Progenitor cell of endocrine pancreas (in vitro differentiated cells): ENCODE data around the gene CEP76. TPM values are rescaled to one million over a fixed set of nuclear protein-coding genes. Genes with fewer than 3 reads are reported as not detected.

Source experiments
- DNase-seq: peaks from one replicate; pipeline ENCODE4 v3.0.0; 2021; ENCODE audit warnings: low spot score; ENCODE audit not compliant: unreplicated experiment
- H3K27ac Mint-ChIP-seq: 2 replicates; pipeline ENCODE4 v1.8.0; 2021; ENCODE audit warnings: mild to moderate bottlenecking, moderate library complexity, mixed read lengths
- H3K27me3 Mint-ChIP-seq: 2 replicates; pipeline ENCODE4 v1.8.0; 2021; ENCODE audit warnings: mixed read lengths
- H3K36me3 Mint-ChIP-seq: 2 replicates; pipeline ENCODE4 v1.8.0; 2022; ENCODE audit warnings: mixed read lengths; ENCODE audit not compliant: insufficient read depth
- H3K4me1 Mint-ChIP-seq: 2 replicates; pipeline ENCODE4 v1.8.0; 2021; ENCODE audit warnings: low read depth, mixed read lengths
- H3K4me3 Mint-ChIP-seq: 2 replicates; pipeline ENCODE4 v1.8.0; 2021; ENCODE audit warnings: low read depth, mild to moderate bottlenecking, moderate library complexity, mixed read lengths
- H3K9me3 Mint-ChIP-seq: 2 replicates; pipeline ENCODE4 v1.8.0; 2021; ENCODE audit warnings: low read depth, mixed read lengths
- total RNA-seq: library from RNA; stranded (reverse); gene quantifications from 2 replicates; pipeline ENCODE4 v1.2.1, GENCODE V29; 2021
- TF ChIP-seq, protein P1 (sequence below): fragments of 200-600 bp; sonication (generic); IDR thresholded peaks from one replicate; pipeline ENCODE4 v1.5.0; 2021; ENCODE audit warnings: antibody characterized with exemption, mild to moderate bottlenecking; ENCODE audit not compliant: unreplicated experiment

CEP76 gene
- total RNA-seq, 1 donor from 2014 or later = 14.4 TPM

DNA sequence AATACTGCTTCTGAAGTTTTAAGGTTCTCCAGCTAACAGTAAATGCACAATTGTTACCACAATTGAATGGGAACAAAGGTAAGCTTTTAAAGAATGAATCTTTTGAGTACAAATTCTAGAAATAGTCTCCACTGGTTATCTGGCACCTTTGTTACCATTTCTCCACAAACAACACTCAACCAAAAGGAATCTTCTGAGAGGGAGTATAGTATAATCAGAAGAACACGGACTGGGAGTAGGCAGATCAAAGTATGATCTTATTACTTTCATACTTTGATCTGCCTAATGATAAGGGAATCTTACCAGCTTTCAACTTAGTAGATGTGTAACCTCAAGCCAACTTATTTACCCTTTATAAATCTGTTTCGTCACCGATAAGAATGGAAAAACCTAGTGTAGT, 1.4 kb downstream of the CEP76 start:
- TF ChIP-seq, protein P1, sequence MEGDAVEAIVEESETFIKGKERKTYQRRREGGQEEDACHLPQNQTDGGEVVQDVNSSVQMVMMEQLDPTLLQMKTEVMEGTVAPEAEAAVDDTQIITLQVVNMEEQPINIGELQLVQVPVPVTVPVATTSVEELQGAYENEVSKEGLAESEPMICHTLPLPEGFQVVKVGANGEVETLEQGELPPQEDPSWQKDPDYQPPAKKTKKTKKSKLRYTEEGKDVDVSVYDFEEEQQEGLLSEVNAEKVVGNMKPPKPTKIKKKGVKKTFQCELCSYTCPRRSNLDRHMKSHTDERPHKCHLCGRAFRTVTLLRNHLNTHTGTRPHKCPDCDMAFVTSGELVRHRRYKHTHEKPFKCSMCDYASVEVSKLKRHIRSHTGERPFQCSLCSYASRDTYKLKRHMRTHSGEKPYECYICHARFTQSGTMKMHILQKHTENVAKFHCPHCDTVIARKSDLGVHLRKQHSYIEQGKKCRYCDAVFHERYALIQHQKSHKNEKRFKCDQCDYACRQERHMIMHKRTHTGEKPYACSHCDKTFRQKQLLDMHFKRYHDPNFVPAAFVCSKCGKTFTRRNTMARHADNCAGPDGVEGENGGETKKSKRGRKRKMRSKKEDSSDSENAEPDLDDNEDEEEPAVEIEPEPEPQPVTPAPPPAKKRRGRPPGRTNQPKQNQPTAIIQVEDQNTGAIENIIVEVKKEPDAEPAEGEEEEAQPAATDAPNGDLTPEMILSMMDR = no peak
- no peaks in the 10 kb centered on the region for H3K9me3 Mint-ChIP-seq
- peaks cover 8% of the 10 kb centered on the region for H3K36me3 Mint-ChIP-seq
- H3K4me3 Mint-ChIP-seq = peak overlapping the region; percentile 100
- peaks cover 26% of the 10 kb centered on the region for H3K4me1 Mint-ChIP-seq
- DNase-seq = no peak
- peak overlapping the region; percentile 100 for H3K27ac Mint-ChIP-seq
- H3K27me3 Mint-ChIP-seq = no peaks in the 10 kb centered on the region

DNA sequence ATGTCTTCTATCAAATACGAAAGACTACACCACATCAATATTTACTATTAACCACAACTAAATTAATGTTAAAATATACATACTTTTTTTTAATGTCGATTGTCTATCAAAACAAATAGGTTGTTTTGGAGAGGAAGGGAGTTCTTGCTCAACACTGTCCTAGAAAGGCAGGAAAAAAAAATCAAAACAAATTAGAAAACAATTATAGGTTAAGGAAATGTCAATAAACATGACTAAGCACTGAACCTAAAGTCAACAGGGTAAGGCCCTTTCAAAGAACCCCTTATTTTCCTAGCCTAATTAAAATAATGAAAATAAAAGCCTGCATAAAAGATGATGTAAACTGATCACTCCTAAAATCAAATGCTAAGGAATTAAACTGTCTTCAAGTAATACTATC, 2.8 kb downstream of the CEP76 start:
- Mint-ChIP-seq H3K4me1 (peaks cover 25% of the 10 kb centered on the region), H3K9me3 (no peaks in the 10 kb centered on the region), H3K4me3 (no peak overlapping the region), H3K36me3 (peaks cover 9% of the 10 kb centered on the region), H3K27ac (no peak overlapping the region), H3K27me3 (no peaks in the 10 kb centered on the region)
- TF ChIP-seq, protein P1 = no peak
- no peak for DNase-seq

GRCh38 chr18:12694032-12694431, 8.5 kb downstream of the CEP76 start:
- Mint-ChIP-seq H3K27me3 (no peaks in the 10 kb centered on the region), H3K9me3 (no peaks in the 10 kb centered on the region), H3K4me3 (no peak overlapping the region), H3K36me3 (peaks cover 16% of the 10 kb centered on the region), H3K27ac (peak overlapping the region; percentile 67), H3K4me1 (no peaks in the 10 kb centered on the region)
- no peak for DNase-seq
- TF ChIP-seq, protein P1 = no peak

DNA sequence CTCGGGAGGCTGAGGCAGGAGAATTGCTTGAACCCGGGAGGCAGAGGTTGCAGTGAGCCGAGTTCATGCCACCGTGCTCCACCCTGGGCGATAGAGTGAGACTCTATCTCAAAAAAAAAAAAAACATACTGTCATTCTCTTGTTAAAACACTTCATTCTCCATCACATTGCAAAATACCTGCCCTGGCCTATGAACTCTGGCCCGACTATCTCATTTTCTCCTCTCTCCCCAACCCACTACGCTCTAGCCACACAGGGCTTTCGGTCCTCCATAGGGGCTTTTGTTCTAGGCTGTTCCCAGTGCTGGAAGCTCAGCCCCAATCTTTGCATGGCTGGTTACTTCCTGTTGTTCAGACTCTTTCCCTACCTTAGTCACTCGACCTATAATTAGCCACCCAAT, 10.3 kb downstream of the CEP76 start:
- Mint-ChIP-seq H3K4me1 (no peaks in the 10 kb centered on the region), H3K27me3 (no peaks in the 10 kb centered on the region), H3K27ac (no peak overlapping the region), H3K4me3 (no peak overlapping the region), H3K9me3 (no peaks in the 10 kb centered on the region), H3K36me3 (peaks cover 10% of the 10 kb centered on the region)
- no peak for DNase-seq
- TF ChIP-seq, protein P1 = no peak

GRCh38 chr18:12689256-12689850, 13.2 kb downstream of the CEP76 start:
- no peaks in the 10 kb centered on the region for H3K27me3 Mint-ChIP-seq
- TF ChIP-seq, protein P1 = no peak
- H3K36me3 Mint-ChIP-seq = peaks cover 8% of the 10 kb centered on the region
- no peaks in the 10 kb centered on the region for H3K9me3 Mint-ChIP-seq
- H3K27ac Mint-ChIP-seq = no peak overlapping the region
- no peak for DNase-seq
- H3K4me1 Mint-ChIP-seq = no peaks in the 10 kb centered on the region
- no peak overlapping the region for H3K4me3 Mint-ChIP-seq
